K562 (cell line): Measurements from ENCODE around the gene DPEP3. TPM values are rescaled to one million over a fixed set of nuclear protein-coding genes. Genes with fewer than 3 reads are reported as not detected.

Experiments used
- ESRRB ChIP-seq: fragments of 250-450 bp; sonication (Bioruptor Pico); IDR thresholded peaks from 2 replicates; pipeline ENCODE4 v1.5.0; 2020; ENCODE audit warnings: mild to moderate bottlenecking, moderate library complexity, borderline replicate concordance
- FOXA1 ChIP-seq: fragments of 450-650 bp; IDR thresholded peaks from 2 replicates; pipeline ENCODE4 v1.6.1; 2016; ENCODE audit warnings: mild to moderate bottlenecking, borderline replicate concordance
- FOXP1 ChIP-seq: sonication (generic); formaldehyde crosslinking; IDR thresholded peaks from 2 replicates; pipeline ENCODE4 v1.8.0; 2022; ENCODE audit warnings: mild to moderate bottlenecking, missing genetic modification reagents
- KLF1 ChIP-seq: fragments of 450-650 bp; IDR thresholded peaks from 2 replicates; pipeline ENCODE4 v1.6.1; 2016; ENCODE audit warnings: missing genetic modification characterization, missing compliant biosample characterization
- MYBL2 ChIP-seq, 2 experiments: fragments of 450-650 bp in 1 of 2; sonication (generic) in 1 of 2; formaldehyde crosslinking in 1 of 2; IDR thresholded peaks; 2 replicates each; pipeline versions ENCODE4 v1.6.1 to v1.8.1; 2017 to 2022; ENCODE audit warnings: borderline replicate concordance in 1 of 2, inconsistent platforms in 1 of 2, low read depth in 1 of 2, mild to moderate bottlenecking in 1 of 2, missing genetic modification reagents in 1 of 2, moderate library complexity in 1 of 2
- POLR3G ChIP-seq: IDR thresholded peaks from 2 replicates; pipeline ENCODE4 v1.6.1; 2011; ENCODE audit not compliant: insufficient read length, insufficient replicate concordance; ENCODE audit errors: extremely low read depth
- RNF2 ChIP-seq: sonication (generic); IDR thresholded peaks from 2 replicates; pipeline ENCODE4 v1.6.1; 2016
- TCF7 ChIP-seq: sonication (generic); IDR thresholded peaks from 2 replicates; pipeline ENCODE4 v1.6.1; 2016; ENCODE audit warnings: antibody characterized with exemption, borderline replicate concordance
- THRAP3 ChIP-seq: fragments of 450-650 bp; IDR thresholded peaks from 2 replicates; pipeline ENCODE4 v1.6.1; 2016; ENCODE audit warnings: mild to moderate bottlenecking, inconsistent platforms, borderline replicate concordance
- polyA plus RNA-seq, 8 experiments: library from polyadenylated mRNA; depleted of rRNA in 4 of 8; stranded (reverse) in 5 of 8; unstranded in 3 of 8; fragments of >200 nt; fragmentation: Nextera tagmentation in 2 of 8; fragmentation: Illumina TruSeq in 1 of 8; extraction: Ambion mirVana in 2 of 8; extraction: Trizol in 1 of 8; gene quantifications; 2 replicates each; pipeline versions ENCODE4 v1.2.1 to v1.2.3, GENCODE V29; 2011 to 2014; ENCODE audit warnings: inconsistent platforms in 1 of 8, missing spikeins in 1 of 8
- total RNA-seq, 7 experiments: library from RNA; depleted of rRNA in 6 of 7; stranded (reverse); fragments of >200 nt in 6 of 7; fragmentation: Illumina TruSeq in 2 of 7; extraction: Trizol in 2 of 7; gene quantifications; 2 replicates each; pipeline versions ENCODE4 v1.2.1 to v1.2.3, GENCODE V29; 2011 to 2021; ENCODE audit warnings: low replicate concordance in 1 of 7
- TF ChIP-seq, protein P1 (sequence below): fragments of 450-650 bp; formaldehyde crosslinking; IDR thresholded peaks from 2 replicates; pipeline ENCODE4 v1.4.0; 2020; ENCODE audit warnings: mild to moderate bottlenecking, moderate library complexity
- TF ChIP-seq, protein P2 (sequence below): fragments of 250-450 bp; sonication (Bioruptor Pico); IDR thresholded peaks from 2 replicates; pipeline ENCODE4 v1.5.0; 2021
- TF ChIP-seq, protein P3 (sequence below): fragments of 450-650 bp; formaldehyde crosslinking; IDR thresholded peaks from 2 replicates; pipeline ENCODE4 v1.4.0; 2020; ENCODE audit warnings: mild to moderate bottlenecking, moderate library complexity
- TF ChIP-seq, protein P4 (sequence below), 2 experiments: fragments of 450-650 bp; IDR thresholded peaks; 2 replicates each; pipeline ENCODE4 v1.6.1; 2016; ENCODE audit warnings: mild to moderate bottlenecking in 2 of 2, borderline replicate concordance in 1 of 2, low read depth in 1 of 2, moderate library complexity in 1 of 2

DPEP3 gene
- total and polyA plus RNA-seq, 9 of the 15 experiments (the other 6 are each of a cell fraction or from before 2014, with no cell fraction given): not detected

DNA sequence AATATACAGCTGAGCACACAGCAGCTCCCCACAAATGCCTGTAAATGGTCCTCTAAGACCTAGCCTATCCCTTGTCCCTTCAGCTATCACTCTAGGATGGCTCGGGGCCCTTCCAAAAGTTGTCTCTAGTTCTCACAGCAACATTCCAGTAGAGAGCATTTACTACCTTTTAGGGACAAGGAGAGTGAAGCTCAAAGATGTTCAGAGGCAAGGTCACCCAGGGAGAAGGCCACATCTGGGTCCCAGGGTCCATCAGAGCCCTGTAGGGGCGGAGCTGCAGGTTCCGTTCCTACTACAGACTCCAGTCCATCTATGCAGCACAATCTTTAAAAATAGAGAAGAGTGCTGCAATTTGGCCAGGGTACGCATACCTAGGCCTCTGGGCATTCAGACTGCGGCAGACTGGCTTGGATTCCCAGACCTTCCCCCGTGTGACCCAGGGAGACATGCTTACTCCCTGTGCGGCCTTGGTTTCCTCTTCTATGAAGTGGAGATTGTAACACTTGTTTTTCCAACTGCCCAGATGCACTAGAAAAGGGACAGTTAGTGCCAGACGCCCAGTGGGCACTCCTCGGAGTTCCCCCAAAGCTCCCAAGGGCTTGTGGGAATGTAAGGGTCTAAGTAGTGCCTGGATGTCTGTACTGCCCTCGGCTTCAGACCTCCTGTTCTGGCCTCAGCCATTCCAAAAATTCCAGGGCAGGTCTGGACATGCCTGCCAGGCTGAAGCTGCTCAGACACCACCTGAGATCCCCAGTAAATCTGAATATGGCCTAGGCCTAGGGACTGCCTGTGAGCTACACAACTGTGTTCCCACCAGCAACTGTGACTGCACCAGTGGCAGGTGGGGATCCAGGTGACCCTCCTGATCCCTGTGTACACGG is 14.4 kb downstream of the DPEP3 start (continued):
- TF ChIP-seq, protein P1, sequence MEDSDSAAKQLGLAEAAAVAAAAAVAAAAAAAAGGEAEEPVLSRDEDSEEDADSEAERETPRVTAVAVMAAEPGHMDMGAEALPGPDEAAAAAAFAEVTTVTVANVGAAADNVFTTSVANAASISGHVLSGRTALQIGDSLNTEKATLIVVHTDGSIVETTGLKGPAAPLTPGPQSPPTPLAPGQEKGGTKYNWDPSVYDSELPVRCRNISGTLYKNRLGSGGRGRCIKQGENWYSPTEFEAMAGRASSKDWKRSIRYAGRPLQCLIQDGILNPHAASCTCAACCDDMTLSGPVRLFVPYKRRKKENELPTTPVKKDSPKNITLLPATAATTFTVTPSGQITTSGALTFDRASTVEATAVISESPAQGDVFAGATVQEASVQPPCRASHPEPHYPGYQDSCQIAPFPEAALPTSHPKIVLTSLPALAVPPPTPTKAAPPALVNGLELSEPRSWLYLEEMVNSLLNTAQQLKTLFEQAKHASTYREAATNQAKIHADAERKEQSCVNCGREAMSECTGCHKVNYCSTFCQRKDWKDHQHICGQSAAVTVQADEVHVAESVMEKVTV (CRISPR knock-in tag): no peak
- TF ChIP-seq TCF7 (no peak), KLF1 (tag) (no peak), FOXA1 (no peak), POLR3G (no peak), RNF2 (no peak), ESRRB (no peak), FOXP1 (CRISPR knock-in tag) (no peak), THRAP3 (no peak), MYBL2 (IDR thresholded peaks at IDR 0.05; ENCODE audit: low read depth) (no peak), MYBL2 (CRISPR knock-in tag; IDR thresholded peaks at IDR 0.05; ENCODE audit: borderline replicate concordance) (no peak)
- TF ChIP-seq, protein P2, sequence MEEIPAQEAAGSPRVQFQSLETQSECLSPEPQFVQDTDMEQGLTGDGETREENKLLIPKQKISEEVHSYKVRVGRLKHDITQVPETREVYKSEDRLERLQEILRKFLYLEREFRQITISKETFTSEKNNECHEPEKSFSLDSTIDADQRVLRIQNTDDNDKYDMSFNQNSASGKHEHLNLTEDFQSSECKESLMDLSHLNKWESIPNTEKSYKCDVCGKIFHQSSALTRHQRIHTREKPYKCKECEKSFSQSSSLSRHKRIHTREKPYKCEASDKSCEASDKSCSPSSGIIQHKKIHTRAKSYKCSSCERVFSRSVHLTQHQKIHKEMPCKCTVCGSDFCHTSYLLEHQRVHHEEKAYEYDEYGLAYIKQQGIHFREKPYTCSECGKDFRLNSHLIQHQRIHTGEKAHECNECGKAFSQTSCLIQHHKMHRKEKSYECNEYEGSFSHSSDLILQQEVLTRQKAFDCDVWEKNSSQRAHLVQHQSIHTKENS (CRISPR knock-in tag): no peak
- TF ChIP-seq, protein P3, sequence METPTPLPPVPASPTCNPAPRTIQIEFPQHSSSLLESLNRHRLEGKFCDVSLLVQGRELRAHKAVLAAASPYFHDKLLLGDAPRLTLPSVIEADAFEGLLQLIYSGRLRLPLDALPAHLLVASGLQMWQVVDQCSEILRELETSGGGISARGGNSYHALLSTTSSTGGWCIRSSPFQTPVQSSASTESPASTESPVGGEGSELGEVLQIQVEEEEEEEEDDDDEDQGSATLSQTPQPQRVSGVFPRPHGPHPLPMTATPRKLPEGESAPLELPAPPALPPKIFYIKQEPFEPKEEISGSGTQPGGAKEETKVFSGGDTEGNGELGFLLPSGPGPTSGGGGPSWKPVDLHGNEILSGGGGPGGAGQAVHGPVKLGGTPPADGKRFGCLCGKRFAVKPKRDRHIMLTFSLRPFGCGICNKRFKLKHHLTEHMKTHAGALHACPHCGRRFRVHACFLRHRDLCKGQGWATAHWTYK (CRISPR knock-in tag): no peak
- TF ChIP-seq, protein P4, sequence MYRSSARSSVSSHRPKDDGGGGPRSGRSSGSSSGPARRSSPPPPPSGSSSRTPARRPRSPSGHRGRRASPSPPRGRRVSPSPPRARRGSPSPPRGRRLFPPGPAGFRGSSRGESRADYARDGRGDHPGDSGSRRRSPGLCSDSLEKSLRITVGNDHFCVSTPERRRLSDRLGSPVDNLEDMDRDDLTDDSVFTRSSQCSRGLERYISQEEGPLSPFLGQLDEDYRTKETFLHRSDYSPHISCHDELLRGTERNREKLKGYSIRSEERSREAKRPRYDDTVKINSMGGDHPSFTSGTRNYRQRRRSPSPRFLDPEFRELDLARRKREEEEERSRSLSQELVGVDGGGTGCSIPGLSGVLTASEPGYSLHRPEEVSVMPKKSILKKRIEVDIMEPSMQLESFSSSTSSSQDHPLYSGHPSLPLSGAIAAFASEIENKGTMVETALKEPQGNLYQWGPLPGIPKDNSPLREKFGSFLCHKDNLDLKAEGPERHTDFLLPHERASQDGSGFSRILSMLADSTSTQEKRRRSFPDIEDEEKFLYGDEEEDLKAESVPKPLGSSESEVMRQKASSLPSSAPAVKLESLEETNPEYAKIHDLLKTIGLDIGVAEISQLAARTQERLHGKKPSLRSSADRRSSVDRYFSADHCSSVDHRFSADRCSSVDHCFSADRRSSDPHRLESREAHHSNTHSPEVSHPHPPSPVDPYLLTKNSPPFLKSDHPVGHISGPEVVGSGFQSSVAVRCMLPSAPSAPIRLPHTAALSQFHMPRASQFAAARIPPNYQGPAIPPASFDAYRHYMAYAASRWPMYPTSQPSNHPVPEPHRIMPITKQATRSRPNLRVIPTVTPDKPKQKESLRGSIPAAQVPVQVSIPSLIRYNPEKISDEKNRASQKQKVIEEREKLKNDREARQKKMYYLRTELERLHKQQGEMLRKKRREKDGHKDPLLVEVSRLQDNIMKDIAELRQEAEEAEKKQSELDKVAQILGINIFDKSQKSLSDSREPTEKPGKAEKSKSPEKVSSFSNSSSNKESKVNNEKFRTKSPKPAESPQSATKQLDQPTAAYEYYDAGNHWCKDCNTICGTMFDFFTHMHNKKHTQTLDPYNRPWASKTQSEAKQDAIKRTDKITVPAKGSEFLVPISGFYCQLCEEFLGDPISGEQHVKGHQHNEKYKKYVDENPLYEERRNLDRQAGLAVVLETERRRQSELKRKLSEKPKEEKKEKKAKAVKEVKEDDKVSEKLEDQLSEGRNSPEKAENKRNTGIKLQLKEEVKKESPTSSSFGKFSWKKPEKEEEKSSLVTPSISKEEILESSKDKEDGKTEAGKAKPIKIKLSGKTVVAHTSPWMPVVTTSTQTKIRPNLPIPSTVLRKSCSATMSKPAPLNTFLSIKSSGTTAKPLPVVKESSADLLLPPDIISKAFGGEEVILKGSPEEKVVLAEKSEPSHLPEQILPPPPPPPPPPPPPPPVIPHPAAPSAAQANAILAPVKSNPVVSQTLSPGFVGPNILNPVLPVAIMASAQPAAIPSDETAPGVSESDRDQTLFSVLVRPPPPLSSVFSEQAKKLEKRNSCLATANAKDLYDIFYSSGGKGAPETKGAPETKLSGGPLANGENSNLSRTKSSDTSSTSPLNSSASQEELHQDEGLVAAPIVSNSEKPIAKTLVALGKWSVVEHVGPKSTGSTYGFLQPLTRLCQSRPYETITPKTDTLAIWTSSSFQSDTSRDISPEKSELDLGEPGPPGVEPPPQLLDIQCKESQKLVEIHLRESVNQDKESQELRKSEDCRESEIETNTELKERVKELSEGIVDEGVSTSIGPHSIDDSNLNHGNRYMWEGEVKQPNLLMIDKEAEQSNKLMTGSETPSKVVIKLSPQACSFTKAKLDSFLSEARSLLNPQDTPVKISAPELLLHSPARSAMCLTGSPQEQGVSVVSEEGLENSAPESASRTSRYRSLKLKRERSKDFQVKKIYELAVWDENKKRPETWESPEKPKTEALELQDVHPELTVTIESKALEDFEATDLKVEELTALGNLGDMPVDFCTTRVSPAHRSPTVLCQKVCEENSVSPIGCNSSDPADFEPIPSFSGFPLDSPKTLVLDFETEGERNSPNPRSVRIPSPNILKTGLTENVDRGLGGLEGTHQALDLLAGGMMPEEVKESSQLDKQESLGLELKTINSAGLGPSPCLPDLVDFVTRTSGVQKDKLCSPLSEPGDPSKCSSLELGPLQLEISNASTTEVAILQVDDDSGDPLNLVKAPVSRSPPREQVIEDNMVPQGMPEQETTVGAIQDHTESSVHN (IDR thresholded peaks at IDR 0.05; ENCODE audit: borderline replicate concordance in 1 of 2, low read depth in 1 of 2): no peak
